Suppressor macrophage treated with lipopolysaccharide for 1 hour (primary cell): ENCODE data around the gene PHACTR3.

Experiments used
- DNase-seq, 3 donors: peaks; one replicate each; pipeline ENCODE4 v3.0.0-alpha.2; 2020 to 2022

The PHACTR3 gene

GRCh38 chr20:59805786-59806577 lies 201.6 kb downstream of the PHACTR3 start:
- no peak for DNase-seq

- no peak for DNase-seq
These were observed 202.2 kb downstream of the PHACTR3 start for GRCh38 chr20:59806578-59806975.

GRCh38 chr20:59807909-59808728 lies 203.8 kb downstream of the PHACTR3 start:
- no peak for DNase-seq

DNA sequence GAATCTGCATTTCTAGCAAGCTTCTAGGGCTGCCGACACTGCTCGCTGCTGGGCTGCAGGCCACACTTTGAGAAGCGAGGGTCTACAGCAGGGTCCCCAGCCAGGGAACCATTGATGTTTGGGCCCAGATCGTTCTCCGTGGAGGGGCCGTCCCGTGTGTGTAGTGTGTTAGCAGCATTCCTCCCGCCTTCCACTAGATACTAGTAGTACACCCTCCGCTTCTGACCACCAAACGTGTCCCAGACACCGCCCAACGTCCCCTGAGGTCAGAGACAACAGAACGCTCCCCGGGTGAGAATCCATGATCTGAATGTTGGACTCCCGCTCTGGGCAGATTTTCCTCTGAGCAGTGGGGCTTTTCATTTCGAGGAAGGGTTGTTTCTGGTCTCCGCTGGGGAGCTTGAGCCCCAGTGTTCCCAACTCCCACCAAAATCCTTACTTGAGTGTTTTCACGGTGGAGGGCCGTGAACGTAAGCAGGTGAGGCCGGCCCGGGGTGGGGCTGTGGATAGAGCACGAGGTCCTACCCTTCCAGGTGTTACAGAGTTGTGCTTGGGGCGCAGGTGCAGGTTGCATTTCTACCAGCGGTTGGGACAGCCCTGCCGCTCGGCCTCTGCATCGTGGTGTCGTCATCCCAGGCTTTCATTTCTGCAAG lies 204.5 kb downstream of the PHACTR3 start:
- no peak for DNase-seq

DNA sequence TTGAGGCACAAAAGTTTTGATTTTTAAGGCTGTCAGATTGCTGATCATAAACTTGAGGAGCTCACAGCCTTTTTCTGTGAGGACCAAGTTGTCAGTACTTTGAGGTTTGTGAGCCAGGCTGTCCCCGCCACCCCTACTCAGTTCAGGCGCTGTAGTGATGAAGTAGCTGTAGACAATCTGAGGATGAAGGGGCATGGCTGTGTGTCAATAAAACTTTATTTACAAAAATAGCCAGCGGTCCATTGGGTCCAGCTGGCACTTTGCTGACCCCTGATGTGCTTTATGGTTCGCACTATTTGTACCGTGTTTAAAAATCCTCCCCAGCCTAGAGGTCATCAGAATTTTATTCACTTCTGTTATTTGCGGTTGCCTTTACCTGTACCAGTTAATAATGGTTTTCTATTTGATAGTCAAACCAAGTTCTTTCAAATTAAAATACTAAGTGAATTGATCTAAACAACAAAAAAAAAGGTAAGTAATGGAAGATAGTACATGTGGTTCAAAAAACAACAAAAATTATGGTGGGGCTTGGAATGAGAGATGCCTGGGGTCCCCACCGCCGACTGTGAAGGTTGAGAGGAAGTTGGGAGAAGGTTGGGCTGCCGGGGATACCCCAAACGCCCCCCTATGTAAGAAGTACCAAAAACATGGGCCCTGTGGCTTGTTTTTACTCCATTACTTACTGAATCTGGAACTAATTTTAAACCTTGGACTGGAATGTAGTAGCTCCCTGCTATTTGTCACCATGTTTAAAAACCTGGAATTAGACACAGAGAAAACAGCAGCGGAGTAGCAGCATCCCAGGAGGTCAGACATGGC lies 205.5 kb downstream of the PHACTR3 start:
- no peak for DNase-seq

GRCh38 chr20:59810449-59811187 lies 206.3 kb downstream of the PHACTR3 start:
- DNase-seq, result no peak

GRCh38 chr20:59811681-59812171 lies 207.4 kb downstream of the PHACTR3 start:
- DNase-seq, result no peak

- no peak for DNase-seq
These were observed 208.2 kb downstream of the PHACTR3 start for GRCh38 chr20:59812286-59813125.

GRCh38 chr20:59813126-59813947 lies 209.0 kb downstream of the PHACTR3 start:
- DNase-seq, result no peak

DNA sequence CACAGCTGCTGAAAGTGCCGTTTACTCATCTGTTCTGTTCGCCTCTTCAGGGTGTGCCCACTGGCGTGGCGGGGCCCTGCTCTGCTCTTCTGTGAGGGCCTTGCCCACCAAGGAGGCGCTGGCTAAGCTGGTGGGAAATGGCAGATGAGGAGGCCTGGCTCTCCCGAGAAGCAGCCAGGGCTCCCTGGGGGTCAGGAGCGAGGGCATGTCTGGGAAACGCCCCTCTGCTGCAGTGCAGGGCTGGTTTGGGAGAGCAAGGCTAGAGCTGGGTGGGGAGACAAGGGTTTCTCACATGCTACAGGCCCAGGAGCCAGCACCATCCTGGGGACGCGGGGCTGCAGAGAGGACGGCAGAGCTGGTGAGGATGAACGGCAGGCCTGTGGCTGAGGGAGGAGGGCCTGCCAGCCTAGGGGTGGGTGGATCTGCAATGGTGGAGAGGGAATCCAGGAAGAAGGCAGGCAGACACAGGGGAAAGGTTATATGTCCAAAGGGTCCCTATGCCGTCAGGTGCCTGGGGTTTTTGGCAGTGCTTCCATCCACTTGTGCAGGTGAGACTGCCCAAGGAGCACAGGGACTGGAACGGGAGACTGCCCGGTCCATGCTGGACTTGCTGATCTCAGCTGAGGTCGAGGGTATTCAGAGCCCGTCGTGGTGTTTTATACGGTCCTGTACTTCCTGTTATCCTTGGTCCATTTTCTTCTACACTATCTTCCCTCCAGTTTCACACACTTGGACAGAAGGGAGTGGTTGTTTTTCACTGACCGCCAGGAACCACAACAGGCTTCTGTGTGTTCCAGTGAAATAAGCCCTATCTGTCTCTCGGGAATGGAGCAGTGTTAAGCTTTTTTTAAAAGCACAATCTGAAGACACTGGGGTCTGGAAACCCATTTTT lies 209.9 kb downstream of the PHACTR3 start:
- no peak for DNase-seq

DNA sequence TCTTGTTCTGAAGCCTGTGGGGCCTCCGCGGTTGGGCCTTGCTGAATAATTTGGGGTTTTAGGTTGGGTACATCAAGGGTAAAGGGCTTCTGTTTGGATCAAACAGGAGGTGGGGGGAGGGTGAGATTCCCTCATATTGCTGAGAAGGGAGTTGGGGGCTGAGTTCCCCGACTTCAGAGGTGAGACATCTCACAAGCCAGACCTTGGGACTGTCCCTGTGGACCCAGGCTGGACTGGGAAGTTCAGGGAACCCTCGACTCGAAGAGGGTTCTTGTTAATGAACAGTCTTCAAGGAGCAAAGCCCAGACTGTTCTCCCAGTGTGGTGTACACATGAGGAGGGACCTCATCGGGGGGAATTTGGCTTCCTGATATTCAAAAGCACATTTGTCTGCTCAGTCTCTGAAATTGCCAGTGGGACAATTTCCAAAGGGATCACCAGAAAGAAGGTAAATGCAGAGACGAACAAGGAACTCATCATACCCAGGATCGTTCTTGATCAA lies 210.6 kb downstream of the PHACTR3 start:
- DNase-seq, result no peak

DNA sequence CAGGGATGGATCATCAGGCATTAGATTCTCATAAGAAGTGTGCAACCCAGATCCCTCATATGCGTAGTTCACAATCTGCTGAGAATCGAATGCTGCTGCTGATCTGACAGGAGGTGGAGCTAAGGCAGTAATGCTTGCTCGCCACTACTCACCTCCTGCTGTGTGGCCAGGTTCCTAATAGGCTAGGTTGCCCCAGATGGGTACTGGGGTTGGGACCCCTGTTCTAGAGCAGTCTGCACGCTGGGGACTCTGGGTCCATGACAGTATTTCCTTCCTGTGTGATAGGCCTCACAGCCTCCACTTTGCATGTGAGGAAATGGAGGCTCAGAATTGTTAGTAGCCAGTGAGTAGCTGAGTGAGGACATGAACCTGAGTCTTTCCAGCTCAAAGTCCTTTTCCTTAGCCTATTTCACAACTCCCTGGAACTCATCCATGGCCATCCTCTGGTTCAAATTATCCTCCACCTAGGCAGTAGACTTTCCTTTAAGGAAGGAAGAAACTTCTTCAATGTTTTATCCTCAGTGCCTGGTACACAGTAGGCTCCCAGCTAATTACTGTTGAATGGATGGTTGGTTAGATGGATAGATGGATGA lies 211.9 kb downstream of the PHACTR3 start:
- DNase-seq, result no peak

DNA sequence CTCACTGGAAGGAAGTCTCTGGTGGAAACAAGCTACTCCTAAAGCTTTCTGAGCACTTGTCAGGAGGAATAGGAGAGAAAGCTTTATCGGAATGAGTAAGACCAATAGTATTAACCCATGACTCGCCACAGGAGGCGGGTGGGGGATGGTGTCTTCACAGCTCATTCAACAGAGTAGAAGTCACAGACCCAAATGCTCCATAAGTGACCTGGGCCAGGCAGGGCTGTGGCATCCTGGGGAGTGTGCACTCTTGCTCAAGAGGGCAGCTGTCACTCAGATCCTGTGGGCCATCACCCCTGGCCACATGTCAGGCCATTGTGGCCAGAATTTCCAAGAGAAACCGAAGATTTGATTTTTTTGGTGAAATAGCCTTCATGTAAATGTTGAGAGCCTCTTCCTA lies 213.1 kb downstream of the PHACTR3 start:
- DNase-seq, result no peak

GRCh38 chr20:59817846-59818615 lies 213.7 kb downstream of the PHACTR3 start:
- DNase-seq, result no peak

DNA sequence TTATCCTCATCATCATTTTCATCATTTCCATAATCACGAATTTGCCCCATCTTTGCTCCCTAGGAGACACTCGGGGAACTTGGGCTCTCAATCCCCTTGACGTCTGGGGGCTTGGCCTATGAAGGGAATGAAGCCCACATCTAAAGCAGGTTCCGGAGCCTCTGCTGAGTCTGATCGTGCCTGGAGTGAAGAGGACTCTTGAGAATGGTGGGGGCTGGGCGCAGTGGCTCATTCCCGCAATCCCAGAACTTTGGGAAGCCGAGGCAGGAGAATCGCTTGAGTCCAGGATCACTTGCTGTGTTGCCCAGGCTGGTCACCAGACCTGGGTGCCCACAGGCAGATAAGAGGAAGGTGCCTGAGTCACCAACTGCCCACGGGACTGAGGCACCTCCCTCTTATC lies 214.6 kb downstream of the PHACTR3 start:
- no peak for DNase-seq

GRCh38 chr20:59819496-59820203 lies 215.3 kb downstream of the PHACTR3 start:
- no peak for DNase-seq
